WTC11 (cell line): ENCODE measurements around the gene AGL. TPM values are rescaled to one million over a fixed set of nuclear protein-coding genes. Genes with fewer than 3 reads are reported as not detected.

Experiments
- ATAC-seq: fragments of 200-7000 bp; cut with Tn5 transposase; 2 replicates; pipeline ENCODE4 v1.10.0; 2021; ENCODE audit warnings: mild to moderate bottlenecking, moderate library complexity
- CTCF ChIA-PET: fragments of 300-600 bp; sonication (Branson Sonifier 250); formaldehyde crosslinking; loops from one replicate; lab custom pipeline; 2021; ENCODE audit warnings: antibody characterized with exemption; lab: Charles Lee
- POLR2A ChIA-PET: fragments of 350-600 bp; sonication (Branson Sonifier 250); formaldehyde crosslinking; loops from one replicate; lab custom pipeline; 2021; ENCODE audit warnings: antibody characterized with exemption; lab: Charles Lee
- DNase-seq: peaks from one replicate; pipeline ENCODE4 v3.0.0; 2021; ENCODE audit warnings: low spot score
- H3K27ac Mint-ChIP-seq: 2 replicates; pipeline ENCODE4 v1.8.0; 2021; ENCODE audit warnings: mixed read lengths
- H3K27me3 Mint-ChIP-seq: 2 replicates; pipeline ENCODE4 v1.8.0; 2021; ENCODE audit warnings: low read depth, mild to moderate bottlenecking, moderate library complexity, mixed read lengths
- H3K36me3 Mint-ChIP-seq: 2 replicates; pipeline ENCODE4 v1.8.0; 2021; ENCODE audit warnings: mixed read lengths
- H3K4me1 Mint-ChIP-seq: 2 replicates; pipeline ENCODE4 v1.8.0; 2022; ENCODE audit warnings: mixed read lengths
- H3K4me3 Mint-ChIP-seq: 2 replicates; pipeline ENCODE4 v1.8.0; 2021; ENCODE audit warnings: mild to moderate bottlenecking, moderate library complexity, mixed read lengths
- H3K9me3 Mint-ChIP-seq: 2 replicates; pipeline ENCODE4 v1.8.0; 2021; ENCODE audit warnings: mixed read lengths
- AR ChIP-seq: fragments of 250-450 bp; sonication (Bioruptor Pico); IDR thresholded peaks from 2 replicates; pipeline ENCODE4 v1.9.0; 2021; ENCODE audit warnings: mild to moderate bottlenecking
- FOXK1 ChIP-seq: sonication (generic); formaldehyde crosslinking; IDR thresholded peaks from 2 replicates; pipeline ENCODE4 v1.8.0; 2022; ENCODE audit warnings: mild to moderate bottlenecking, moderate library complexity, missing genetic modification reagents
- GRHL2 ChIP-seq: fragments of 250-450 bp; sonication (Bioruptor Pico); IDR thresholded peaks from 2 replicates; pipeline ENCODE4 v1.8.0; 2022; ENCODE audit warnings: mild to moderate bottlenecking, moderate library complexity; ENCODE audit not compliant: insufficient replicate concordance, severe bottlenecking
- NFE2L1 ChIP-seq: sonication (generic); formaldehyde crosslinking; IDR thresholded peaks from 2 replicates; pipeline ENCODE4 v1.8.1; 2023; ENCODE audit warnings: missing genetic modification reagents
- NR2C2 ChIP-seq: sonication (generic); formaldehyde crosslinking; IDR thresholded peaks from 2 replicates; pipeline ENCODE4 v1.8.0; 2022; ENCODE audit warnings: mild to moderate bottlenecking, missing genetic modification reagents
- PRDM15 ChIP-seq: sonication (generic); formaldehyde crosslinking; IDR thresholded peaks from 2 replicates; pipeline ENCODE4 v1.8.0; 2022; ENCODE audit warnings: missing genetic modification reagents
- SMAD4 ChIP-seq: sonication (generic); formaldehyde crosslinking; IDR thresholded peaks from 2 replicates; pipeline ENCODE4 v1.8.0; 2022; ENCODE audit warnings: mild to moderate bottlenecking, missing genetic modification reagents
- SOX15 ChIP-seq: fragments of 250-450 bp; sonication (Bioruptor Pico); IDR thresholded peaks from 2 replicates; pipeline ENCODE4 v1.9.0; 2021; ENCODE audit warnings: mild to moderate bottlenecking
- TP53 ChIP-seq: sonication (generic); formaldehyde crosslinking; IDR thresholded peaks from 2 replicates; pipeline ENCODE4 v1.8.1; 2023; ENCODE audit warnings: mild to moderate bottlenecking, missing genetic modification reagents
- ZNF138 ChIP-seq: sonication (generic); formaldehyde crosslinking; conservative IDR thresholded peaks from 2 replicates; pipeline ENCODE4 v1.8.1; 2022; ENCODE audit warnings: mild to moderate bottlenecking, moderate library complexity, missing genetic modification reagents
- ZNF232 ChIP-seq: sonication (generic); formaldehyde crosslinking; IDR thresholded peaks from 2 replicates; pipeline ENCODE4 v1.8.0; 2022; ENCODE audit warnings: mild to moderate bottlenecking, missing genetic modification reagents
- ZNF263 ChIP-seq: sonication (generic); formaldehyde crosslinking; IDR thresholded peaks from 2 replicates; pipeline ENCODE4 v1.8.1; 2022; ENCODE audit warnings: low read depth, mild to moderate bottlenecking, moderate library complexity, missing genetic modification reagents
- ZNF396 ChIP-seq: fragments of 250-450 bp; sonication (Bioruptor Pico); IDR thresholded peaks from 2 replicates; pipeline ENCODE4 v1.8.0; 2021; ENCODE audit warnings: mild to moderate bottlenecking, moderate library complexity, borderline replicate concordance
- ZNF532 ChIP-seq: fragments of 250-450 bp; sonication (Bioruptor Pico); IDR thresholded peaks from 2 replicates; pipeline ENCODE4 v1.9.0; 2021; ENCODE audit warnings: mild to moderate bottlenecking, borderline replicate concordance
- total RNA-seq: library from RNA; stranded (reverse); gene quantifications from 3 replicates; pipeline ENCODE4 v1.2.3, GENCODE V29; 2021
- TF ChIP-seq, protein P1 (sequence below): sonication (generic); formaldehyde crosslinking; IDR thresholded peaks from 2 replicates; pipeline ENCODE4 v1.8.1; 2023; ENCODE audit warnings: mild to moderate bottlenecking, missing genetic modification reagents, moderate library complexity
- TF ChIP-seq, protein P2 (sequence below): fragments of 200-600 bp; IDR thresholded peaks from 2 replicates; pipeline ENCODE4 v1.8.0; 2022; ENCODE audit warnings: antibody characterized with exemption
- TF ChIP-seq, protein P3 (sequence below): sonication (generic); formaldehyde crosslinking; conservative IDR thresholded peaks from 2 replicates; pipeline ENCODE4 v1.8.1; 2022; ENCODE audit warnings: mild to moderate bottlenecking, missing genetic modification reagents
- TF ChIP-seq, protein P4 (sequence below): sonication (generic); formaldehyde crosslinking; IDR thresholded peaks from 2 replicates; pipeline ENCODE4 v1.8.1; 2023; ENCODE audit warnings: mild to moderate bottlenecking, missing genetic modification reagents

AGL gene
- total RNA-seq, 1 experiment from 2014 or later, result 22.5 TPM

DNA sequence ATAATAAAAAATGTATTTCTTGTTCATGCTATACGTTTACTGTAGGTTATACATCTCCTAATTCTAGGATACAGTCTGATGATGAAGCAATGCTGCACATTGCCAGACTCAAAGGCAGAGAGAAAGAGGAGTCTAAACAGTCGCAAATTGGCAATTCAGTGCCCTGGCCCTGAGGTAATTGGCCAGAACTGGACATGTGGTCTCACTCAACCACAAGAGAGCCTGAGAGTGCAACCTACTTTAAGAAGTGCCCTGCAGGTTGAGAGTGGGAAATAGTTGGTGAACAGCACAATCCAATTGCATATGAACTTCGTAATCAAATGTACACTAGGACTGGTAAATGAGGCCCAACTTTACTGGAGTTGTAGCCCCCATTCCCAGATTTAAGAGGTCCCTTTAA, 114.6 kb downstream of the AGL start (continued):
- no peak for TF ChIP-seq PRDM15 (CRISPR knock-in tag)

- H3K4me3 Mint-ChIP-seq, result no peak overlapping the region
- H3K4me1 Mint-ChIP-seq, result peaks cover 17% of the 10 kb centered on the region
- DNase-seq (no peak), ATAC-seq (no peak)
- H3K27me3 Mint-ChIP-seq, result no peaks in the 10 kb centered on the region
- TF ChIP-seq, protein P1, sequence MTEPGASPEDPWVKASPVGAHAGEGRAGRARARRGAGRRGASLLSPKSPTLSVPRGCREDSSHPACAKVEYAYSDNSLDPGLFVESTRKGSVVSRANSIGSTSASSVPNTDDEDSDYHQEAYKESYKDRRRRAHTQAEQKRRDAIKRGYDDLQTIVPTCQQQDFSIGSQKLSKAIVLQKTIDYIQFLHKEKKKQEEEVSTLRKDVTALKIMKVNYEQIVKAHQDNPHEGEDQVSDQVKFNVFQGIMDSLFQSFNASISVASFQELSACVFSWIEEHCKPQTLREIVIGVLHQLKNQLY, result no peak
- no peak for TF ChIP-seq ZNF396 (CRISPR knock-in tag)
- TF ChIP-seq ZNF138 (CRISPR knock-in tag), result no peak
- TF ChIP-seq, protein P2, sequence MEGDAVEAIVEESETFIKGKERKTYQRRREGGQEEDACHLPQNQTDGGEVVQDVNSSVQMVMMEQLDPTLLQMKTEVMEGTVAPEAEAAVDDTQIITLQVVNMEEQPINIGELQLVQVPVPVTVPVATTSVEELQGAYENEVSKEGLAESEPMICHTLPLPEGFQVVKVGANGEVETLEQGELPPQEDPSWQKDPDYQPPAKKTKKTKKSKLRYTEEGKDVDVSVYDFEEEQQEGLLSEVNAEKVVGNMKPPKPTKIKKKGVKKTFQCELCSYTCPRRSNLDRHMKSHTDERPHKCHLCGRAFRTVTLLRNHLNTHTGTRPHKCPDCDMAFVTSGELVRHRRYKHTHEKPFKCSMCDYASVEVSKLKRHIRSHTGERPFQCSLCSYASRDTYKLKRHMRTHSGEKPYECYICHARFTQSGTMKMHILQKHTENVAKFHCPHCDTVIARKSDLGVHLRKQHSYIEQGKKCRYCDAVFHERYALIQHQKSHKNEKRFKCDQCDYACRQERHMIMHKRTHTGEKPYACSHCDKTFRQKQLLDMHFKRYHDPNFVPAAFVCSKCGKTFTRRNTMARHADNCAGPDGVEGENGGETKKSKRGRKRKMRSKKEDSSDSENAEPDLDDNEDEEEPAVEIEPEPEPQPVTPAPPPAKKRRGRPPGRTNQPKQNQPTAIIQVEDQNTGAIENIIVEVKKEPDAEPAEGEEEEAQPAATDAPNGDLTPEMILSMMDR, result no peak
- TF ChIP-seq ZNF263 (CRISPR knock-in tag), result no peak
- no peak for TF ChIP-seq ZNF532 (CRISPR knock-in tag)
- TF ChIP-seq TP53 (CRISPR knock-in tag), result no peak
- no peak for TF ChIP-seq GRHL2 (CRISPR knock-in tag)
- no peak for TF ChIP-seq SMAD4 (CRISPR knock-in tag)
- TF ChIP-seq AR (CRISPR knock-in tag), result no peak
- TF ChIP-seq, protein P3, sequence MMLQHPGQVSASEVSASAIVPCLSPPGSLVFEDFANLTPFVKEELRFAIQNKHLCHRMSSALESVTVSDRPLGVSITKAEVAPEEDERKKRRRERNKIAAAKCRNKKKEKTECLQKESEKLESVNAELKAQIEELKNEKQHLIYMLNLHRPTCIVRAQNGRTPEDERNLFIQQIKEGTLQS (CRISPR knock-in tag), result no peak
- TF ChIP-seq NR2C2, result no peak
- no peak for TF ChIP-seq ZNF232 (CRISPR knock-in tag)
- no peak for TF ChIP-seq SOX15 (CRISPR knock-in tag)
- no peak for TF ChIP-seq FOXK1 (CRISPR knock-in tag)
- TF ChIP-seq, protein P4, sequence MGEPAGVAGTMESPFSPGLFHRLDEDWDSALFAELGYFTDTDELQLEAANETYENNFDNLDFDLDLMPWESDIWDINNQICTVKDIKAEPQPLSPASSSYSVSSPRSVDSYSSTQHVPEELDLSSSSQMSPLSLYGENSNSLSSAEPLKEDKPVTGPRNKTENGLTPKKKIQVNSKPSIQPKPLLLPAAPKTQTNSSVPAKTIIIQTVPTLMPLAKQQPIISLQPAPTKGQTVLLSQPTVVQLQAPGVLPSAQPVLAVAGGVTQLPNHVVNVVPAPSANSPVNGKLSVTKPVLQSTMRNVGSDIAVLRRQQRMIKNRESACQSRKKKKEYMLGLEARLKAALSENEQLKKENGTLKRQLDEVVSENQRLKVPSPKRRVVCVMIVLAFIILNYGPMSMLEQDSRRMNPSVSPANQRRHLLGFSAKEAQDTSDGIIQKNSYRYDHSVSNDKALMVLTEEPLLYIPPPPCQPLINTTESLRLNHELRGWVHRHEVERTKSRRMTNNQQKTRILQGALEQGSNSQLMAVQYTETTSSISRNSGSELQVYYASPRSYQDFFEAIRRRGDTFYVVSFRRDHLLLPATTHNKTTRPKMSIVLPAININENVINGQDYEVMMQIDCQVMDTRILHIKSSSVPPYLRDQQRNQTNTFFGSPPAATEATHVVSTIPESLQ (CRISPR knock-in tag), result no peak
- TF ChIP-seq NFE2L1 (CRISPR knock-in tag), result no peak
- ChIA-PET POLR2A (no interaction called here), CTCF (no interaction called here)
- no peaks in the 10 kb centered on the region for H3K9me3 Mint-ChIP-seq
- H3K27ac Mint-ChIP-seq, result no peak overlapping the region
- H3K36me3 Mint-ChIP-seq, result no peaks in the 10 kb centered on the region
These were observed 115.7 kb downstream of the AGL start for GRCh38 chr1:99965646-99966375.
